ENCODE results near the gene EPSTI1.

Gene EPSTI1

DNA sequence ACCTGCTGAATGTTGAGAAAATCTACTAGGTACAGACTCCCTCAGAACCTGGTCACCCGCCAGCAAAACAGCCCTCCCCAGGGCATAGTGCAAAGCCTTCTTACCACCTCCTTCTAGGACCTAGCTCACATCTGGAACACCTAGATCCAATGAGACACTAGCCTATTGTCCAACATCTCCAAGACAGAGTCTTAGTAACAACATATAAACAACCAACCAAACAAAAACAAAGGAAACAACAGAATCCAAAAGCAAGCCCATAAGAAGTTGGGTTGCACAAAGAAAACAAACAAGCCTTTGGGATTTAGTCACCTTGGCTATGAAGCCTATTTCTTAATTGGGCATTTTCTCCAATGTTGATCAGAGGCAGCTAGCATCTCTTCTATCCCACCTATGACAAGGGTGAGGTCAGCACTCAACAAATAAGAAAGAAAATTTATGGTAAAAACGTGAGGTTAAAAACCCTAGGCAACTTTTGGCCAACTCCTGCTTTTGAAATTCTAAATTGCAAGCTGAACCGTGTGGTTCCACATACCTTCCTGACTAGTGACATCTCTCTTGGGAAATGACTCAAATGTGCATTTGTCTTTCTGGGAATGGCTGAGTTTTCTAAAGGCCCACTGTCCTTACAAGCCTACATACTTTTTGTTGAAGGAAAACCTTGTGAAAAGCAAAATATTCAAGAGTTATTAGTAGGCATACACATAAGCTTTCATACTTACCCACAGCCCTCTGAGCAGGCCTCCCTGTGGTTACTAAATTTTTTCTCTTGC, 144.0 kb downstream of the EPSTI1 start:
- no peak for DNase-seq (ENCODE audit: low spot score)

GRCh38 chr13:42836930-42837690, 154.9 kb downstream of the EPSTI1 start:
- DNase-seq (ENCODE audit: low spot score), result no peak
